Right hindlimb (tissue), 1 donor: ENCODE results near the gene MRPL11.

Experiments used
- DNase-seq: peaks from one replicate; pipeline ENCODE4 v3.0.0-alpha.2; 2018

MRPL11 gene

GRCh38 chr11:66386171-66387069 is 52.2 kb downstream of the MRPL11 start:
- peak; percentile 79 for DNase-seq
